ENCODE data around the gene MAGI2.
A peak's percentile ranks its signal among the peaks of the same experiment; 100 is the strongest.

MAGI2 gene

DNA sequence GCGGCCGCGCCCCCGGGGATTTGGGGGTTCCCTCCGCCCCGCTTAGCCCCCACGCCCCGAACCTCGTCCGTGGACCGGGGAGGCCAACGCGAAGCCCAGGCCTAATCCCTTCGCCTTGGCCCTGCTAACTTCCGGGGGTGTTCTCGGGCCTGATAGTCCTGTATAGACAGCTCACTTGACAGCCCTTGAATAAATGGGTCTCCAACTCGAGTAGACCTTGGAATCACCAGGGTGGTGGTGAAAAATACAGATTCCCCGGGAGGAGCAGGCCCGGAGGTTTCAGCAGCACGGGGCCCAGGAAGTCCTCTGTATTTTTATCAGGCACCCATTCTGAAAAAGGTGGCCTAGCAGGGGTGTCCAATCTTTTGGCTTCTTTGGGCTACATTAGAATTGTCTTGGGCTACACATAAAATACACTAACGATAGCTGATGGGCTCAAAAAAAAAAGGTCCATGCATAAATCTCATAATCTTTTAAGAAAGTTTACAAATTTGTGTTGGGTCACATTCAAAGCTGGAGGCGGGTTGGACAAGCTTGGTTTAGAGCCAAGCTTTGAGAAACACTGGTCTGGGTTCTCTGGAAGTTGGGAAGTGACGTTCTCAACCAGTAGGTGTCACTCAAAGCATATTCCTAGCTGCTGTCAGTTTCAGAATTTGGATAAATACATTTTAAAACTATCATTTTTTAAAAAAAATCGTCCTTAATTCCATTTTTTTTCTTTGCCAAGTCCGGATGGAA is 1433.2 kb downstream of the MAGI2 start:
- H3K4me3 ChIP-seq (ENCODE audit: low read depth in 1 of 2, low read length in 2 of 2): no peak overlapping the region
- ATAC-seq (ENCODE audit: insufficient read depth, low read depth) (peak; percentile 64; the same call in 1 of the 3 replicates), DNase-seq (peak; percentile 20)
- peaks cover 28% of the 10 kb centered on the region for H3K27me3 ChIP-seq (ENCODE audit: insufficient read depth, low read length, poor library complexity)
- peaks cover 2% of the 10 kb centered on the region; the same call in 1 of the 2 replicates for H3K4me1 ChIP-seq (ENCODE audit: insufficient read depth, low read length)
- H4K20me1 ChIP-seq (ENCODE audit: insufficient read depth, low read length): no peaks in the 10 kb centered on the region
- H2AFZ ChIP-seq (ENCODE audit: low read depth, low read length): no peak overlapping the region; the same call in 1 of the 2 replicates
- no peaks in the 10 kb centered on the region for H3K36me3 ChIP-seq (ENCODE audit: insufficient read depth, low read length)
- H3K4me2 ChIP-seq (ENCODE audit: insufficient read depth, low read length): no peak overlapping the region
- no peak overlapping the region for H3K9ac ChIP-seq (ENCODE audit: low read depth, low read length)
- TF ChIP-seq EZH2 (IDR thresholded peaks at IDR 0.05; ENCODE audit: borderline replicate concordance, low read depth, low read length, severe bottlenecking) (no peak), CTCF (IDR thresholded peaks at IDR 0.05; ENCODE audit: borderline replicate concordance, extremely low read depth, low read length, poor library complexity, severe bottlenecking) (peak; percentile 74)
- no peaks in the 10 kb centered on the region for H3K9me3 ChIP-seq (ENCODE audit: insufficient read depth, low read length, severe bottlenecking)
- no peak overlapping the region for H3K27ac ChIP-seq (ENCODE audit: low read length)
- H3K79me2 ChIP-seq (ENCODE audit: insufficient read depth, low read length): no peaks in the 10 kb centered on the region

GRCh38 chr7:78019447-78020135 is 1433.9 kb downstream of the MAGI2 start:
- H3K9me3 ChIP-seq (ENCODE audit: insufficient read depth, low read length, severe bottlenecking): no peaks in the 10 kb centered on the region
- DNase-seq (peak; percentile 13), ATAC-seq (ENCODE audit: insufficient read depth, low read depth) (peak; percentile 55; the same call in 2 of the 3 replicates)
- no peak overlapping the region for H2AFZ ChIP-seq (ENCODE audit: low read depth, low read length)
- H3K36me3 ChIP-seq (ENCODE audit: insufficient read depth, low read length): no peaks in the 10 kb centered on the region
- H3K4me3 ChIP-seq (ENCODE audit: low read depth in 1 of 2, low read length in 2 of 2): no peak overlapping the region; a peak in 1 of 4 replicates
- H3K79me2 ChIP-seq (ENCODE audit: insufficient read depth, low read length): no peaks in the 10 kb centered on the region
- no peaks in the 10 kb centered on the region for H4K20me1 ChIP-seq (ENCODE audit: insufficient read depth, low read length)
- TF ChIP-seq EZH2 (IDR thresholded peaks at IDR 0.05; ENCODE audit: borderline replicate concordance, low read depth, low read length, severe bottlenecking) (no peak), CTCF (IDR thresholded peaks at IDR 0.05; ENCODE audit: borderline replicate concordance, extremely low read depth, low read length, poor library complexity, severe bottlenecking) (no peak)
- peaks cover 25% of the 10 kb centered on the region for H3K27me3 ChIP-seq (ENCODE audit: insufficient read depth, low read length, poor library complexity)
- H3K9ac ChIP-seq (ENCODE audit: low read depth, low read length): no peak overlapping the region
- peaks cover 2% of the 10 kb centered on the region; the same call in 1 of the 2 replicates for H3K4me1 ChIP-seq (ENCODE audit: insufficient read depth, low read length)
- no peak overlapping the region for H3K27ac ChIP-seq (ENCODE audit: low read length)
- H3K4me2 ChIP-seq (ENCODE audit: insufficient read depth, low read length): peak overlapping the region; percentile 42; the same call in 1 of the 2 replicates

- no peak for ATAC-seq (ENCODE audit: insufficient read depth, low read depth)
Observed at GRCh38 chr7:78018641-78019446, 1434.6 kb downstream of the MAGI2 start.

More at GRCh38 chr7:78018641-78019446, 1434.6 kb downstream of the MAGI2 start:
- no peaks in the 10 kb centered on the region for H3K79me2 ChIP-seq (ENCODE audit: insufficient read depth, low read length)
- no peak overlapping the region for H2AFZ ChIP-seq (ENCODE audit: low read depth, low read length)
- H3K4me3 ChIP-seq (ENCODE audit: low read depth in 1 of 2, low read length in 2 of 2): no peak overlapping the region
- no peaks in the 10 kb centered on the region for H4K20me1 ChIP-seq (ENCODE audit: insufficient read depth, low read length)
- no peaks in the 10 kb centered on the region for H3K36me3 ChIP-seq (ENCODE audit: insufficient read depth, low read length)
- no peak overlapping the region for H3K4me2 ChIP-seq (ENCODE audit: insufficient read depth, low read length)
- DNase-seq: no peak
- H3K9ac ChIP-seq (ENCODE audit: low read depth, low read length): no peak overlapping the region
- no peak overlapping the region for H3K27ac ChIP-seq (ENCODE audit: low read length)
- peaks cover 21% of the 10 kb centered on the region for H3K27me3 ChIP-seq (ENCODE audit: insufficient read depth, low read length, poor library complexity)
- peaks cover 2% of the 10 kb centered on the region; the same call in 1 of the 2 replicates for H3K4me1 ChIP-seq (ENCODE audit: insufficient read depth, low read length)
- H3K9me3 ChIP-seq (ENCODE audit: insufficient read depth, low read length, severe bottlenecking): no peaks in the 10 kb centered on the region
- TF ChIP-seq EZH2 (IDR thresholded peaks at IDR 0.05; ENCODE audit: borderline replicate concordance, low read depth, low read length, severe bottlenecking): no peak
- no peak for TF ChIP-seq CTCF (IDR thresholded peaks at IDR 0.05; ENCODE audit: borderline replicate concordance, extremely low read depth, low read length, poor library complexity, severe bottlenecking)

All from DND-41 (cell line).